ENCODE measurements around the gene AFG1L.

- TF ChIP-seq, protein P1, sequence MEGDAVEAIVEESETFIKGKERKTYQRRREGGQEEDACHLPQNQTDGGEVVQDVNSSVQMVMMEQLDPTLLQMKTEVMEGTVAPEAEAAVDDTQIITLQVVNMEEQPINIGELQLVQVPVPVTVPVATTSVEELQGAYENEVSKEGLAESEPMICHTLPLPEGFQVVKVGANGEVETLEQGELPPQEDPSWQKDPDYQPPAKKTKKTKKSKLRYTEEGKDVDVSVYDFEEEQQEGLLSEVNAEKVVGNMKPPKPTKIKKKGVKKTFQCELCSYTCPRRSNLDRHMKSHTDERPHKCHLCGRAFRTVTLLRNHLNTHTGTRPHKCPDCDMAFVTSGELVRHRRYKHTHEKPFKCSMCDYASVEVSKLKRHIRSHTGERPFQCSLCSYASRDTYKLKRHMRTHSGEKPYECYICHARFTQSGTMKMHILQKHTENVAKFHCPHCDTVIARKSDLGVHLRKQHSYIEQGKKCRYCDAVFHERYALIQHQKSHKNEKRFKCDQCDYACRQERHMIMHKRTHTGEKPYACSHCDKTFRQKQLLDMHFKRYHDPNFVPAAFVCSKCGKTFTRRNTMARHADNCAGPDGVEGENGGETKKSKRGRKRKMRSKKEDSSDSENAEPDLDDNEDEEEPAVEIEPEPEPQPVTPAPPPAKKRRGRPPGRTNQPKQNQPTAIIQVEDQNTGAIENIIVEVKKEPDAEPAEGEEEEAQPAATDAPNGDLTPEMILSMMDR (IDR thresholded peaks at IDR 0.05) = no peak
- TF ChIP-seq POLR2A (IDR thresholded peaks at IDR 0.05) = no peak
Observed at GRCh38 chr6:108468346-108468745, 173.5 kb downstream of the AFG1L start.
